DMS53 treated with DMSO at 0.1 percent for 48 hours (cell line): Measurements from ENCODE around the gene AFF3.

Source experiments
- DNase-seq: peaks from one replicate; lab custom pipeline; 2025; ENCODE audit not compliant: unreplicated experiment; lab: John Stamatoyannopoulos, UW

AFF3 gene

GRCh38 chr2:100073110-100073509, 69.3 kb downstream of the AFF3 start:
- DNase-seq, result no peak

DNA sequence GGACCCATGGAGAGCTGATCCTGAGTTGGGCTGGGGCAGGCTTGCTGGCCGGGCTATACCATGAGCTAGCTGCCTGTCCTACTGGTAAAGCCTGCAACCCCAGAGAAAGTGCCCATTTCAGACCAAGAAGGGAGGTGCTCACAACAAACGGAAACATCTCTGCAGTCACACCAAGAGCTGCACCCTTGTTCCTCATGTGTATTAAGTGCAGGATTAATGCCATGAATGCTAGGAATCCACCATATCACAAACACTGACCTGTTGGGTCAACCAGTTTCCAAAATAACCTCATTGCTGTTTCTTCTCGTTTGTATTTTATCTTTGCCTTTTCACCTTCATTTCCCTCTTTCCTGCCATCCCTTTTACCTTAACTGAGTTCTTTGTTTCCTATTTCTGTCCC, 69.9 kb downstream of the AFF3 start:
- DNase-seq, result no peak

GRCh38 chr2:100071335-100072043, 70.9 kb downstream of the AFF3 start:
- peak; percentile 33 for DNase-seq

DNA sequence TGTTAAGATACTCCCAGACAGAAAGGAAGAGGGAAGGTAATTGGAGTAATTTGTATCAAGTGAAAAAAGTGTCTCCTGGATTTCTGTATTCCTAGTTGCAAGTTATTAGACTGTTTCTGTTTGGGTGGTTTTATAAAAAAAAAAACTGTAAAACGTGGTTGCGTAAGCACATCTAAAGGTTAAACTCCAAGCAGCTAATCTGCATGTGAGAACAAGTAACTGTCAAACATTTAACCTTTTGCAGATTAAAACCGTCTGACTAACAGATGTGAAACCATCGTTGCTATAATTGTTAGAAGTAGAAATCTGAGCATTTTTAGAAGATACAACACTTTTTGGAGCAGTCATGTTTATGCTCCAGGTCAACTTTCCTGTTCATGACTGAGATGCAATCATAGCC, 72.3 kb downstream of the AFF3 start:
- DNase-seq, result no peak

GRCh38 chr2:100068395-100068794, 74.0 kb downstream of the AFF3 start:
- no peak for DNase-seq

DNA sequence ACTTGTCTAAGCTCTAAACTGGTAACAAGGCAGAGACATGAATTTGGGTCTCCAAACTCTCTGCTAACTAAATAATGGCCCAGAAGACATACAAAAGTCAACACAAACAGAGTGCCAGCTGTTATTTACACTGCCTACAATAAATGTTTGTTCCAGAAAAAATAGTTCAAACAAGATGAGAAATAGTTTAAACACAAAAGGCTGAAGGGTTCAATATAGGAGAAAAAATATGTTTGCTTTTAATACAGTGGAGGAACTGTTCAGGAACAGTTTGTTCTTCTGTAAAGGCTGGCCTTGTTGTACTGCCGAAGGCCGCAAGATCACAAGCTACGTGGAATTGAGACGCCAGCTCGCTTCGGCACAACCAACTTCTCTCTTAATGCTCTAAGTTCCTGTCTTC, 74.6 kb downstream of the AFF3 start:
- peak; percentile 97 for DNase-seq

GRCh38 chr2:100066856-100067255, 75.5 kb downstream of the AFF3 start:
- DNase-seq, result peak; percentile 21

GRCh38 chr2:100066246-100066645, 76.1 kb downstream of the AFF3 start:
- no peak for DNase-seq

DNA sequence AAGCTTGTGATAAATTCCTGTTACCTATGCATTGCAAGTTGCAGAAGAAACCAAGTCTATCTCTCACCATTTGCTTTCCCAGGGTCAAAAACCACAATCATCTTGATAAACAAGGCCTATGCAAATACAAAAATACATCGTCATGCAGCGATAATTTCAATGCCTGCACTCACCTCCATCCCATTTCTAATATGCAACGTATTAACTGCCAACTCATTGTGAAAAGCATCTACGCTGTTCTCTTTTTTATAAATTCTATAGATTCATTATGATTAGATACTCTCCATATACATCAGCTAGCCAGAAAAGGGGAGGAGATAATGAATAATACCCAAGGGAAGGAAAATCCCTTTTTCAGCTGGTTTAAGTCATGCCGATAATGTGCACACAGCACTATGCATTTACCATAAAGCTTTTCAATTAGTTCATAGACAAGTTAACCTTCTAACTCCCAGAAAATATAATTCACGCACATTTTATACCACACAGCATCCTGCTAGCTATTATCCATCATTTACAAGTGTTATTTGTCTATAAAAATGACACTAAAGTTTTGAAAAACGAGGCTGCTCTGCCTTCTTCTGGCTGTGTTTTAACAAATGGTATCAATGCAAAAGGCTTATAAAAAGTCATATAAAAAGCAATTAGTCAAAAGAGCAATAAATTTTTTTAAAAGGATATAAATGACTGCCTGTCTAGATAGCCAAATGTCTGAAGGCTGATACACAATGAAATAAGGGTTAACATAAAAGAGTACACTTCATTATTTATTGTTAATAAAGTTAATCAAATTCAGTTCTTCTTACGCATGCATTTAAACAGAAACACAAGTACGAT, 77.6 kb downstream of the AFF3 start:
- no peak for DNase-seq

GRCh38 chr2:100064165-100064564, 78.2 kb downstream of the AFF3 start:
- no peak for DNase-seq

DNA sequence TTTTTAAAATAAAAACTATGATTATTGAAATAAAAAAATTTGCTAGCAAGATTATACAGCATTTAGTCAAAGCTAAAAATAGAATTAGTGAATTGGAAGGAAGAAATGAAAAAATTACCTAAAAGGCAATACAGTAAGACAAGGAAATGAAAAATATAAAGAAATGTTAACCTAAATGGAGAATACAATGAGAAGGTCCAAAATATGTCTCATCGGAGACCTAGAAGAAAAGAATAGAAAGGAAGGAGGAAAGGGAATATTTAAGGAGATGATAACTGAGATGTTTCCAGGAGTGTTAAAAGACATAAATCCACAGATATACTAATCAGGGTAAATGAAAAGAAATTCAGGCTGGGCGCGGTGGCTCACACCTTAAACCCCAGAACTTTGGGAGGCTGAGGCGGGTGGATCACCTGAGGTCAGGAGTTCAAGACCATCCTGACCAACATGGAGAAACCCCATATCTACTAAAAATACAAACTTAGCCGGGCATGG, 78.9 kb downstream of the AFF3 start:
- no peak for DNase-seq

DNA sequence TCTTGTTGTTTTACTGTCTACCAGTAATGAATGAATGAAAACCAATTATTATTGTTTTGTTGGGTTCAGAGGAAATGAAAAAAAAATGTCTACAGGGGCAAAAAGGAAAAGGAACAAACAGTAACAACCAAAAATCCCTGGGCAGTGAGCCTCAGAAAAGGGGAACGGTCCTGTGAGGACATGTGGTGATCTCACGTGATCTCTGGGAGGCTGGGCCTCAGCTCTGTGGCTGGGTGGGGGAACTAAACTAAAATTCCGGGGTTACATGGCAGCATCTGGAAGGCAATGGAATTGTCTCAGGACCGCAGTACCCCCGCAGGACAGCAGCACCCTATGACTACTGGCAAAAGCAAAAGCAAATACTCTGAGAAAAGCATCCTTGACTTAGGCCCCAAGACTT, 80.1 kb downstream of the AFF3 start:
- no peak for DNase-seq

- no peak for DNase-seq
These were observed 81.5 kb downstream of the AFF3 start for GRCh38 chr2:100060875-100061274.

DNA sequence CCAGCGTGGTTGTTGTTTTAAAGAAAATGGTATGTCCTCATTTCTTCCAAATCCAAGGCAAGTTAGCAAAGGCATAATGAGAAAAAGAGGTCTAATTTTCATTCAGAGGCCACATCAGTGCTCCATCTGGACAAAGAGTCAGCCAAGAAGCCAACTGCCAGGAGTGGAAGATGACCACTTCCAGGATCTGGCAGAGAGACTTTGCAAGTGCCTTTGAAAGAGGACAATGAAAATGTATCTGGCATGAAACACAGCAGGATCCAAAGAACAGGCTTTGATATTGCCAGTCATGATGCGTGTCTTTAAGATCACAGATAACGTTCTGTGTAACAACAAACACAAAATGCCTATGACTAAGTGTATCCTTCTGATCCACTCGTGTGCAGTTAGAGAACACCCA, 82.8 kb downstream of the AFF3 start:
- no peak for DNase-seq

DNA sequence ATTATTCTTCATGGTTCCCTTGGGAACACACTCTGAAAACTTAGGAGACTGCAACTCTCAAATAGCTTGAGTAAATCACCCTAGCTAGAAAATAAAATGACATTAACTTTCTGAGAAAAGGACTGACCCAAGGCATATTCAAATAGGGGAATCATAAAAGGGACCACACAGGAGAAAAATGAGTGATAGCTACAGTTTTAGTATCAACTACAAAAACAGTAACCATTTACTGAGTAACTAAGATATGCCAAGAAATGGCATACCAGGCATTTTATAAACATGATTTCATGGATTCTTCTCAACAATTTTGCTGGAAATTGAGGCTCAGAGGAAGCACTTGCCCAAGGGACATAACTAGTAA, 84.5 kb downstream of the AFF3 start:
- no peak for DNase-seq

GRCh38 chr2:100054426-100054825, 88.0 kb downstream of the AFF3 start:
- DNase-seq, result no peak

DNA sequence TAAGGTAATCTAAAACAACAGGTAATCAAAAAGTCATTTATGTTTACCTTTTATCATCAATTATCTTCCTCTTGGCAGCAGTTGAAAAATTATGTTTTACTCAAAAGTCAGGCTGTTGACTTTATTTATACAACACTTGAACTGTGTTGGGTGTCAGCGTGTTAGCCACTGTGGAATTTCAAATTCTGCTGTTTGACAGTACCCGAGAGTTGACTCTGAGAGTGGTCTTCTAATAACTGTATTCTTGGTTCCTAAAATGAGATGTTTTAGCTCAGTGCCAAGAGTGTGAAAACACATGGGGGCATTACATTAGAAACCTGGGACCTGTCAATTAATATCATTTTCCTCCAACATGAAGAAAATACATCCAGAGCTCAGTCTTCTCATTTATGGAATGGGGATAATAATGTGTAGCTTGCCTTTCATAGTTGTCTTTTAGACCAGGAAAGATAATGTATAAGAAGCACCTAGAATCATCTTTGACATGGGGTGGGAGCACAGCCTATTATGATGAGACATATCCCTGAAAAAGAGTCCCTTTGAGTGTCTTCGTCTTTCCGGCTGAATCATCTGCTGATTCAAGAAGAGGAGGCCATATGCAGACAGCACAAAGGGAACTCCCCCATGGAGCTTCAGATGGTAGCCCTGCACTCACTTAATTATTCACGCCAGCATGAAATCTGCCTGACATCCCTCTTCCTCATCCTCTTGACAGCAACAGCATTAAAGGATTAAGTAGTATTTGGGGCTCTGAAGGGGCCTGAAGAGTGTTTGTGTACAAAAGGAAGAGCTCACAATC, 89.1 kb downstream of the AFF3 start:
- DNase-seq, result no peak

DNA sequence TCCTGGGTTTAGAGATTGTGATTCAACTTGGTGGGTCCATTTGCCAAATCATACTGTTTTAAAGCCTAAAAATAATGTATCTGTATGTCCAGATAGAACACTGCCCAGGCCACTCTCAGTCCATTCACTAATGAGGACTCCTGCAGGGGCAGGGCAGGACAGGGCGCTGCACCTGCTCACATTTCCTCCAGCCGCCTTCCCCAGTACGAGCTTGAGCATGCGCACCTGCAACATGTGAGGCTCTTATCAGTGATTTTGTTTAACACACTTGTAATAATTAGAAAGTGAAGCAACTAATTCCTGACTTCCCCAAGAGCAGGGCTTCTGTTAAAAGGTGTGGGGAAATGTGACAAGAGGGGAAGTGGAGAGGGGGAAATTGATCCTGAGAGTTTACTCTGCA, 89.7 kb downstream of the AFF3 start:
- DNase-seq, result no peak

- DNase-seq, result no peak
These were observed 91.1 kb downstream of the AFF3 start for GRCh38 chr2:100051253-100051652.

GRCh38 chr2:100050685-100051084, 91.7 kb downstream of the AFF3 start:
- no peak for DNase-seq
